HepG2 (cell line): Measurements from ENCODE around the gene RPTOR. TPM values are rescaled to one million over a fixed set of nuclear protein-coding genes. Genes with fewer than 3 reads are reported as not detected.

Experiments used
- ATAC-seq: fragments of 200-7000 bp; cut with Tn5 transposase; 3 replicates; pipeline ENCODE4 v1.9.1; 2020; ENCODE audit warnings: mild to moderate bottlenecking, moderate library complexity
- BruUV-seq: library from RNA; stranded (reverse); fragments of 400-500 nt; replicated peaks from 2 replicates; lab custom pipeline; 2021; lab: Mats Ljungman, UMichigan
- CTCF ChIA-PET: fragments of 300-600 bp; formaldehyde crosslinking; extraction: SDS; loops from one replicate; lab custom pipeline; 2021; ENCODE audit warnings: low total read pairs, inconsistent platforms, low intra/inter-chr PET ratio; lab: Yijun Ruan, JAX
- POLR2A ChIA-PET: fragments of 350-600 bp; sonication (Branson Sonifier 250); formaldehyde crosslinking; loops from one replicate; lab custom pipeline; 2020; ENCODE audit warnings: antibody characterized with exemption, inconsistent platforms; lab: Yijun Ruan, JAX
- DNase-seq: peaks from one replicate; pipeline ENCODE4 v3.0.0-alpha.2; 2015; ENCODE audit warnings: low spot score
- FAIRE-seq: peaks from 3 replicates; lab custom pipeline; 2011; peaks lifted over from hg19 to GRCh38; lab: Jason Lieb, UNC
- H2AFZ ChIP-seq: one replicate; pipeline ENCODE4 v1.6.1; 2011; ENCODE audit warnings: low read length, inconsistent platforms
- H3K27ac ChIP-seq: fragments of 300-600 bp; 3 replicates; pipeline ENCODE4 v1.8.0; 2011; ENCODE audit warnings: mixed run types, mild to moderate bottlenecking, mixed read lengths, low read length, inconsistent platforms; ENCODE audit not compliant: insufficient read depth; ENCODE audit errors: extremely low read length
- H3K27me3 ChIP-seq, 2 experiments: fragments of 200-600 bp in 1 of 2; 2 replicates in 1 of 2; 3 replicates in 1 of 2; pipeline versions ENCODE4 v1.6.0 to v1.8.0; 2011; ENCODE audit warnings: low read length in 2 of 2, mild to moderate bottlenecking in 2 of 2, moderate library complexity in 2 of 2, inconsistent platforms in 1 of 2; ENCODE audit not compliant: insufficient read depth in 2 of 2, control insufficient read depth in 1 of 2
- H3K36me3 ChIP-seq, 2 experiments: fragments of 200-600 bp in 1 of 2; replicated peaks in 1 of 2; 2 replicates in 1 of 2; 3 replicates in 1 of 2; pipeline versions ENCODE4 v1.5.1 to v1.8.0; 2011; ENCODE audit warnings: low read length in 2 of 2, inconsistent platforms in 1 of 2; ENCODE audit not compliant: insufficient read depth in 2 of 2, control insufficient read depth in 1 of 2
- H3K4me1 ChIP-seq: 2 replicates; pipeline ENCODE4 v1.5.1; 2012; ENCODE audit warnings: low read length, inconsistent platforms; ENCODE audit not compliant: insufficient read depth
- H3K4me2 ChIP-seq: 2 replicates; pipeline ENCODE4 v1.6.0; 2011; ENCODE audit warnings: low read depth, low read length, inconsistent platforms
- H3K4me3 ChIP-seq, 3 experiments: fragments of 200-600 bp in 1 of 3; sonication (generic), shearing (Covaris generic) in 1 of 3; replicated peaks in 1 of 3; 2 replicates each; pipeline ENCODE4 v1.5.1; 2011 to 2016; ENCODE audit warnings: low read length in 3 of 3, inconsistent platforms in 2 of 3, low read depth in 2 of 3, mild to moderate bottlenecking in 2 of 3, control low read depth in 1 of 3, mixed read lengths in 1 of 3; ENCODE audit not compliant: insufficient read depth in 1 of 3
- H3K79me2 ChIP-seq: one replicate; pipeline ENCODE4 v1.6.1; 2011; ENCODE audit warnings: low read length, inconsistent platforms; ENCODE audit not compliant: insufficient read depth
- H3K9ac ChIP-seq: 2 replicates; pipeline ENCODE4 v1.6.0; 2011; ENCODE audit warnings: mild to moderate bottlenecking, low read depth, low read length, inconsistent platforms; ENCODE audit not compliant: insufficient read depth
- H3K9me3 ChIP-seq: 2 replicates; pipeline ENCODE4 v1.5.1; 2012; ENCODE audit warnings: mild to moderate bottlenecking, low read length
- H4K20me1 ChIP-seq: 2 replicates; pipeline ENCODE4 v1.6.0; 2011; ENCODE audit warnings: inconsistent platforms, mild to moderate bottlenecking, low read length, moderate library complexity; ENCODE audit not compliant: insufficient read depth
- ATM ChIP-seq: fragments of 450-650 bp; IDR thresholded peaks from 2 replicates; pipeline ENCODE4 v1.7.1; 2017; ENCODE audit warnings: mild to moderate bottlenecking, borderline replicate concordance
- CBFB ChIP-seq: sonication (generic); formaldehyde crosslinking; IDR thresholded peaks from 2 replicates; pipeline ENCODE4 v1.4.0; 2020; ENCODE audit warnings: missing genetic modification reagents
- CSRNP1 ChIP-seq: sonication (generic); formaldehyde crosslinking; IDR thresholded peaks from 2 replicates; pipeline ENCODE4 v1.8.1; 2023; ENCODE audit warnings: mild to moderate bottlenecking, missing genetic modification reagents
- ELF4 ChIP-seq: sonication (generic); formaldehyde crosslinking; IDR thresholded peaks from 2 replicates; pipeline ENCODE4 v1.5.0; 2020; ENCODE audit warnings: missing genetic modification reagents, mild to moderate bottlenecking, moderate library complexity, borderline replicate concordance
- KDM5B ChIP-seq: sonication (generic); formaldehyde crosslinking; IDR thresholded peaks from 2 replicates; pipeline ENCODE4 v1.4.0; 2020; ENCODE audit warnings: missing genetic modification reagents, mild to moderate bottlenecking, borderline replicate concordance
- KLF15 ChIP-seq: sonication (generic); formaldehyde crosslinking; IDR thresholded peaks from 2 replicates; pipeline ENCODE4 v1.8.1; 2023; ENCODE audit warnings: borderline replicate concordance, mild to moderate bottlenecking, inconsistent platforms, missing genetic modification reagents, mixed read lengths
- KLF9 ChIP-seq: IDR thresholded peaks from 2 replicates; pipeline ENCODE4 v1.6.1; 2016; ENCODE audit warnings: low read depth
- MXI1 ChIP-seq: IDR thresholded peaks from 3 replicates; pipeline ENCODE4 v1.6.1; 2012; ENCODE audit warnings: low read depth, low read length, inconsistent platforms, borderline replicate concordance
- NR2F1 ChIP-seq, 2 experiments: fragments of 450-650 bp in 1 of 2; formaldehyde crosslinking in 1 of 2; IDR thresholded peaks; 2 replicates each; pipeline versions ENCODE4 v1.5.0 to v1.6.1; 2016 to 2020; ENCODE audit warnings: mild to moderate bottlenecking in 1 of 2, missing compliant biosample characterization in 1 of 2, missing genetic modification reagents in 1 of 2, moderate library complexity in 1 of 2
- RBM39 ChIP-seq: fragments of 200-400 bp; formaldehyde crosslinking; IDR thresholded peaks from one replicate; pipeline ENCODE4 v1.6.1; 2018; ENCODE audit warnings: antibody characterized with exemption, mild to moderate bottlenecking, low read depth, low read length; ENCODE audit not compliant: poor library complexity, severe bottlenecking
- TMF1 ChIP-seq: sonication (generic); formaldehyde crosslinking; IDR thresholded peaks from 2 replicates; pipeline ENCODE4 v1.8.1; 2022; ENCODE audit warnings: low read depth, missing genetic modification reagents
- ZFP62 ChIP-seq: sonication (generic); formaldehyde crosslinking; IDR thresholded peaks from 2 replicates; pipeline ENCODE4 v1.4.0; 2020; ENCODE audit warnings: missing genetic modification reagents
- ZNF296 ChIP-seq: sonication (generic); formaldehyde crosslinking; conservative IDR thresholded peaks from 2 replicates; pipeline ENCODE4 v1.5.0; 2020; ENCODE audit warnings: mild to moderate bottlenecking, missing genetic modification reagents
- ZNF335 ChIP-seq: sonication (generic); formaldehyde crosslinking; IDR thresholded peaks from 2 replicates; pipeline ENCODE4 v1.4.0; 2020; ENCODE audit warnings: missing genetic modification reagents
- ZNF337 ChIP-seq: sonication (generic); formaldehyde crosslinking; IDR thresholded peaks from 2 replicates; pipeline ENCODE4 v1.5.1; 2020; ENCODE audit warnings: missing genetic modification reagents, low read depth, mild to moderate bottlenecking, borderline replicate concordance
- ZNF572 ChIP-seq: sonication (generic); formaldehyde crosslinking; IDR thresholded peaks from 2 replicates; pipeline ENCODE4 v1.5.1; 2020; ENCODE audit warnings: mild to moderate bottlenecking, missing genetic modification reagents
- ZNF598 ChIP-seq: sonication (generic); formaldehyde crosslinking; IDR thresholded peaks from 2 replicates; pipeline ENCODE4 v1.5.1; 2020; ENCODE audit warnings: mild to moderate bottlenecking, missing genetic modification reagents, borderline replicate concordance
- WGBS: methylation state at CpG from one replicate; pipeline ENCODE4 v1.1.6; 2017; ENCODE audit warnings: low lambda C conversion rate; 5-methylcytosine and 5-hydroxymethylcytosine counted together
- in situ Hi-C: cut with HindIII; loops from 2 replicates; pipeline ENCODE4 v1.10.0; 2017; ENCODE audit warnings: low pct_unique_long_range_greater_than_20kb; ENCODE audit not compliant: extremely low pct_ligation_motif_present
- intact Hi-C: fragments of 100-400 bp; cut with micrococcal nuclease; formaldehyde crosslinking; loops from one replicate; pipeline ENCODE4 v1.10.0; 2022; ENCODE audit not compliant: unreplicated experiment
- polyA plus RNA-seq, 8 experiments: library from polyadenylated mRNA; depleted of rRNA in 3 of 8; stranded (reverse) in 7 of 8; unstranded in 1 of 8; fragments of >200 nt; fragmentation: Illumina TruSeq in 4 of 8; extraction: Trizol in 4 of 8; gene quantifications; 2 replicates each; pipeline versions ENCODE4 v1.2.1 to v1.2.3, GENCODE V29; 2011 to 2016; ENCODE audit warnings: low read depth in 4 of 8, missing spikeins in 1 of 8, mixed read lengths in 1 of 8; ENCODE audit not compliant: insufficient read depth in 1 of 8
- total RNA-seq, 5 experiments: library from RNA; depleted of rRNA; stranded (reverse); fragments of >200 nt; fragmentation: Illumina TruSeq; extraction: Trizol; gene quantifications; 2 replicates each; pipeline ENCODE4 v1.2.3, GENCODE V29; 2016; ENCODE audit warnings: low read depth in 1 of 5
- TF ChIP-seq, protein P1 (sequence below): sonication (generic); formaldehyde crosslinking; IDR thresholded peaks from 2 replicates; pipeline ENCODE4 v1.5.0; 2020; ENCODE audit warnings: mild to moderate bottlenecking, missing genetic modification reagents

RPTOR gene
- total and polyA plus RNA-seq, 2 of the 13 experiments (the other 11 are each of a cell fraction or from before 2014, with no cell fraction given), result 6.6 to 25.3 TPM

- POLR2A ChIA-PET, result no interaction called here
- TF ChIP-seq, protein P1, sequence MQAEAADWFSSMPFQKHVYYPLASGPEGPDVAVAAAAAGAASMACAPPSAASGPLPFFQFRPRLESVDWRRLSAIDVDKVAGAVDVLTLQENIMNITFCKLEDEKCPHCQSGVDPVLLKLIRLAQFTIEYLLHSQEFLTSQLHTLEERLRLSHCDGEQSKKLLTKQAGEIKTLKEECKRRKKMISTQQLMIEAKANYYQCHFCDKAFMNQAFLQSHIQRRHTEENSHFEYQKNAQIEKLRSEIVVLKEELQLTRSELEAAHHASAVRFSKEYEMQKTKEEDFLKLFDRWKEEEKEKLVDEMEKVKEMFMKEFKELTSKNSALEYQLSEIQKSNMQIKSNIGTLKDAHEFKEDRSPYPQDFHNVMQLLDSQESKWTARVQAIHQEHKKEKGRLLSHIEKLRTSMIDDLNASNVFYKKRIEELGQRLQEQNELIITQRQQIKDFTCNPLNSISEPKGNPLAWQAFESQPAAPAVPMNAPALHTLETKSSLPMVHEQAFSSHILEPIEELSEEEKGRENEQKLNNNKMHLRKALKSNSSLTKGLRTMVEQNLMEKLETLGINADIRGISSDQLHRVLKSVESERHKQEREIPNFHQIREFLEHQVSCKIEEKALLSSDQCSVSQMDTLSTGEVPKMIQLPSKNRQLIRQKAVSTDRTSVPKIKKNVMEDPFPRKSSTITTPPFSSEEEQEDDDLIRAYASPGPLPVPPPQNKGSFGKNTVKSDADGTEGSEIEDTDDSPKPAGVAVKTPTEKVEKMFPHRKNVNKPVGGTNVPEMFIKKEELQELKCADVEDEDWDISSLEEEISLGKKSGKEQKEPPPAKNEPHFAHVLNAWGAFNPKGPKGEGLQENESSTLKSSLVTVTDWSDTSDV, result no peak
- TF ChIP-seq NR2F1 (CRISPR knock-in tag; IDR thresholded peaks at IDR 0.05) (no peak), CSRNP1 (CRISPR knock-in tag) (no peak), ZFP62 (no peak), MXI1 (no peak), ZNF337 (CRISPR knock-in tag) (no peak), ATM (no peak), TMF1 (CRISPR knock-in tag) (no peak), ZNF296 (no peak), RBM39 (no peak), CBFB (CRISPR knock-in tag) (no peak), ZNF335 (no peak), KLF9 (CRISPR knock-in tag) (no peak), KDM5B (CRISPR knock-in tag) (no peak), ZNF572 (CRISPR knock-in tag) (no peak), ZNF598 (CRISPR knock-in tag) (no peak), ELF4 (CRISPR knock-in tag) (no peak), KLF15 (CRISPR knock-in tag) (no peak)
- H3K27ac ChIP-seq, result no peak overlapping the region
- ATAC-seq, result no peak
- no peak overlapping the region for H3K4me2 ChIP-seq
- H2AFZ ChIP-seq, result no peak overlapping the region
- H3K27me3 ChIP-seq, result no peaks in the 10 kb centered on the region
- DNase-seq, result no peak
- FAIRE-seq, result no peak
- WGBS, result 97% methylated on average over 10 of the region's 10 CpGs
- peaks cover 12 to 42% of the 10 kb centered on the region in 2 experiments; a peak in 4 of 5 replicates for H3K36me3 ChIP-seq
- H4K20me1 ChIP-seq, result no peaks in the 10 kb centered on the region; the same call in 1 of the 2 replicates
- H3K4me3 ChIP-seq, result no peak overlapping the region
- intact Hi-C loops, result no loop called here
- H3K9me3 ChIP-seq, result no peaks in the 10 kb centered on the region
- no peaks in the 10 kb centered on the region for H3K79me2 ChIP-seq
- in situ Hi-C loops, result no loop called here
- CTCF ChIA-PET, result no interaction called here
- no TSS peak for BruUV-seq
- H3K9ac ChIP-seq, result no peak overlapping the region
- no peaks in the 10 kb centered on the region for H3K4me1 ChIP-seq
Observed at GRCh38 chr17:80768936-80769335, 224.3 kb downstream of the RPTOR start.
